HG03439 (cell line): ENCODE data around the gene BLCAP.
"Not testable (repeated sequence)": the region's sequence is repeated elsewhere in the genome, so short reads cannot be mapped to it uniquely, and the experiment has no call there.

Experiments
- ATAC-seq: cut with Tn5 transposase; IDR thresholded peaks from one replicate; pipeline ENCODE4 v1.9.1; 2021; ENCODE audit warnings: mild to moderate bottlenecking, moderate library complexity; ENCODE audit not compliant: unreplicated experiment

Gene BLCAP

DNA sequence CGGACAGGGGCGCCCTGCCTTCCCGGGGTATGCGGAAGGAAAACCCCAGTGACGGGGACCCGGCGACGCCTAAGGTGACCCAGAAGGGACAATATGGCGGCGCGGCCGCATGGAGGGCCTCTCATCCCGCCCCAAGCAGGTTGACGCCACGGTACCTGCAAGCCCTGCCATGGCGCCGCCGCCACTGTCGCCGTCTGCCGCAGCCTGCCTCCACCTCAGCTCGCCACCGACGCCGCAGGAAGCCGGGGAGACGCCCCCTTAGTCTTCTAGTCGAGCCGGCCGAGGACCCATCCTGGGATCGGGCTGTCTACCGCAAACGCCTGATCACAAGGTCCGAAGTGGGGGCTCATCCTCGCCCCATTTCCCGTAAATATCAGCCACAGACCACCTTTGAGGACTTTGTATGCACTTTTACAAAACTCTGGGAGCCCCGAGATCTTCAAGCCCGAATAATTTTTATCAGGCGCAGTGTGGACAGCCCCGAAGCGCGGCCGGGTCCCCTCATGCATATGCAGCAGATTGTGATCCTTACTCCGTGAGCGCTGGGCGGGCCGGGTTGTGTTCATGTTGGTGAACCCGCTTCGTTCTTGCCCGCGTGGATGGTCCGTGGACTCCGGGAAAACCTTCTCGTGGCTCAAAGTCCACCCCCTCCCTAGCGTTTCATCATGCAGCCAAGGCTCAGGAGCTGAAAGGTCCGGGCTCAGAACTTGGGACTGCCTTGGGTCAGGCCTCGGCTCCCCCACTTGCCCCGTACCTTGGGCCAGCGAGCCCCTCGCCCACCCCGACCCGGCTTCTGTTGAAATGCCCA is at the start of gene BLCAP:
Gene BLCAP (minus strand): TSS at position 239 of the 808 bp plus-strand sequence. CDS start 8,702 bp downstream, outside the sequence.
- ATAC-seq, result peak; percentile 74

DNA sequence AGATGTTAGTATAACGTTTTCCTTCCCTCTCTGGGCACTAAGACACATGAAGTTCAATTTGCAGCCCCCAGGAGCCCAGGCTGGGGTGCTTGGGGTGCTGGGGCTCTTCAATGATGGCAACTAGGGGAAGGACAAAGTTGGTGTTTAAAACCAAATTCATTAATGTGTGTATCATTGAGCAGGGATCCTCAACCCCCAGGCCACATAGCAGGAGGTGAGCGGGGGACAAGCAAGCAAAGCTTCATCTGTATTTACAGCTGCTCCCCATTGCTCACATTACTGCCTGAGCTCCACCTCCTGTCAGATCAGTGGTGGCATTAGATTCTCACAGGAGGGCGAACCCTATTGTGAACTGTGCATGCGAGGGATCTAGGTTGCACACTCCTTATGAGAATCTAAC is 49.8 kb upstream of the BLCAP start:
- ATAC-seq, result not testable (repeated sequence)

DNA sequence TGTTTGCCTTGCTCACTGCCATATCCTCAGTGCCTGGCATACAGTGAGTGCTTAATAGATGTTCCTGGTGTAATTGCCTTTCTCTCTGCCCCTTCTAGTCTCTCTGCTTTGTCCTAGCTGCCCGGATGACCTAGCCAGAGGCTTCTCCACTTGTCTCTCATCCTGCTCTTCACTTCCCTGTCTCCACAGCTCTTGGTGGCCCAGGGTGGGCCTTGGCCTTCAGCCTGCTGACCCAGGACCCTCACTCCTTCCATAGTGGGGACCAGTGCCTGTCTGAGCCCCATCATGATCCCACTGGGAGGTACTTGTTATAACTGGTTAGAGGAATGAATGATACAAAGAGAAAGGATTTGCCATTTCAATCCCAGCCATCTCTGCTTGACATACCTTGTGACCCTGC is 49.2 kb upstream of the BLCAP start:
- ATAC-seq, result no peak

GRCh38 chr20:37575884-37576283 is 48.2 kb upstream of the BLCAP start:
- ATAC-seq, result no peak

GRCh38 chr20:37574199-37574890 is 46.7 kb upstream of the BLCAP start:
- ATAC-seq, result no peak

- ATAC-seq, result no peak
Measured at GRCh38 chr20:37573626-37574198, 46.0 kb upstream of the BLCAP start.

DNA sequence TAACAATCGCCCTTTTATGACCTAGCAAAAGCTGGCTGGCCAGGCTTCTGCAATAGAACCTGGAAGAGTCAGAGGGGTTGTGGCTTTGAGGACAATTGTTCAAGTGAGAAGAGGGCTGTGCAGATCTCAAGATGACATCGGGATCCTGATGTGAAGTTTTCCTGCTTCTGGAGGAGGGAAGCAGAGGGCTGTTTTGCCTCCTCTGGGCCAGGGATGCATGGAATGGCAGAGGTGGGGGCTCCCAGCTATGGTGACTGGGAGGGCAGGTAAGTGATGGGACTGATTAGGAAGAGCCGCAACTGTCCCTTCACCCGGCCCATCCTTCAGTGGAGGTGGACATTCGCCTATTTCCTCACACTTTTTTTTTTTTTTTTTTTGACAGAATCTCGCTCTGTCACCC is 43.4 kb upstream of the BLCAP start:
- ATAC-seq, result no peak

- no peak for ATAC-seq
Measured at GRCh38 chr20:37570419-37570818, 42.7 kb upstream of the BLCAP start.

- ATAC-seq, result no peak
Measured at GRCh38 chr20:37567671-37568588, 40.3 kb upstream of the BLCAP start.

GRCh38 chr20:37567331-37567665 is 39.6 kb upstream of the BLCAP start:
- no peak for ATAC-seq

GRCh38 chr20:37566590-37567330 is 39.1 kb upstream of the BLCAP start:
- ATAC-seq, result no peak

GRCh38 chr20:37565134-37565811 is 37.6 kb upstream of the BLCAP start:
- ATAC-seq, result no peak

- ATAC-seq, result no peak
Measured at GRCh38 chr20:37564388-37565133, 36.9 kb upstream of the BLCAP start.

DNA sequence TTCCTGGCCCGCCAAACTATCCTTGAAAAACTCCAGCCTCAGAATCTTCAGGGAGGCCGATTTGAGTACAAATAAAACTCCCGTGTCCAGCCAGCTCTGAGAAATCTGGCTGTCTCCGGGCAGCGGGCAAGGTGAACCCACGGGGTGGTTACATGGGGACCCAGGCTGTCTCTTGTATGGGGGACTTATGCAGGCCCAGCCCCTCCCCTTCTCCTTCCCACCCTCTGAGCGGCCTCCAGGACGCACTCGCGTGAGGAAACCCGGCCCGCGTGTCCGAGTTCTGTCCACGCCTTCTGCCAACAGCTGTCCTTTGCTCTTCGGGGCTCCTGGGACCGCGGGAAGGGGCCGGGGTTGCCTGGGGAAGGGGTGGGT is 36.3 kb upstream of the BLCAP start:
- ATAC-seq, result no peak

GRCh38 chr20:37562695-37563480 is 35.2 kb upstream of the BLCAP start:
- no peak for ATAC-seq

- ATAC-seq, result no peak
Measured at GRCh38 chr20:37560629-37561028, 33.0 kb upstream of the BLCAP start.

DNA sequence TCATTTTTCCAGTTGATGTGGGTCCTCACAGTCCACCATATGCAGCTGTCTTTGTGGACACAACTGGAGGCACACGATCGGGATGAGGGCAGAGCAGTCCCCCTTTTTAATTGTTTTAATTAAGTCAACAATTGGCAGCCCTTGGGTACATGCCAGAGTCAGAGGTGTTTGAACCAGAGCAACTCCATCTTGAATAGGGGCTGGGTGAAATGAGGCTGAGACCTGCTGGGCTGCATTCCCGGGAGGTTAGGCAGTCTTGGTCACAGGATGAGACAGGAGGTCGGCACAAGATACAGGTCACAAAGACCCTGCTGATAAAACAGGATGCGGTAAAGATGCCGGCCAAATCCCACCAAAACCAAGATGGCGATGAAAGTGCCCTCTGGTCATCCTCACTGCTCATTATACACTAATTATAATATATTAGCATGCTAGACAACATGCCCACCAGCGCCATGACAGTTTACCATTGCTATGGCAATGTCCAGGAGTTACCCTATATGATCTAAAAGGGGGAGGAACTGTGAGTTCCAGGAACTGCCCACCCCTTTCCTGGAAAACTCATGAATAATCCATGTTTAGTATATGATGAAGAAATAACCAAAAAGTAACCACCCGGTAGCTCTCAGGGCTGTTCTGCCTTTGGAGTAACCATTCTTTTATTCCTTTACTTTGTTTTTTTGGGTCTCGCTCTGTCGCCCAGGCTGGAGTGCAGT is 31.8 kb upstream of the BLCAP start:
- no peak for ATAC-seq

- no peak for ATAC-seq
Measured at GRCh38 chr20:37558779-37559178, 31.1 kb upstream of the BLCAP start.
